Measurements from ENCODE around the gene SUFU.

DNA sequence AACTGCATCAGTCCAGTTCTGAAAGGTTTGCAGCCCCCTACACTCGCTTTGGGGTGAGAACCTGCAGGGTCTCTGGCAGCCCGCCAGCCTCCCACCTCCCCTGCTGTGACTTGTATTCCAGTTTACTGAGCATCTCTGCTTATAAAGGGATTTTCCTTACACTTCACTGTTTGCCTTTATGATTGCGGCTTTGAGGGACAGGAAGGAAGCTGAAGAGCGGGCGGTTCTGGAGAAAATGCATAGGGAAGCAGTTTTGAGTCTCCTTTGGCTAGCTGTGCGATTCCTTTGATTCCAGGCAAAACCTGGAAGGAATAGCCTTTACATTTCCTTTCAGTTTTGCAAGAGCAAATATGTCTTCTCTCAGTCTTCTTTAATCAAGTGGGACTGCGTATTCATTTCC lies 75.6 kb downstream of the SUFU start:
- TF ChIP-seq, protein P1, sequence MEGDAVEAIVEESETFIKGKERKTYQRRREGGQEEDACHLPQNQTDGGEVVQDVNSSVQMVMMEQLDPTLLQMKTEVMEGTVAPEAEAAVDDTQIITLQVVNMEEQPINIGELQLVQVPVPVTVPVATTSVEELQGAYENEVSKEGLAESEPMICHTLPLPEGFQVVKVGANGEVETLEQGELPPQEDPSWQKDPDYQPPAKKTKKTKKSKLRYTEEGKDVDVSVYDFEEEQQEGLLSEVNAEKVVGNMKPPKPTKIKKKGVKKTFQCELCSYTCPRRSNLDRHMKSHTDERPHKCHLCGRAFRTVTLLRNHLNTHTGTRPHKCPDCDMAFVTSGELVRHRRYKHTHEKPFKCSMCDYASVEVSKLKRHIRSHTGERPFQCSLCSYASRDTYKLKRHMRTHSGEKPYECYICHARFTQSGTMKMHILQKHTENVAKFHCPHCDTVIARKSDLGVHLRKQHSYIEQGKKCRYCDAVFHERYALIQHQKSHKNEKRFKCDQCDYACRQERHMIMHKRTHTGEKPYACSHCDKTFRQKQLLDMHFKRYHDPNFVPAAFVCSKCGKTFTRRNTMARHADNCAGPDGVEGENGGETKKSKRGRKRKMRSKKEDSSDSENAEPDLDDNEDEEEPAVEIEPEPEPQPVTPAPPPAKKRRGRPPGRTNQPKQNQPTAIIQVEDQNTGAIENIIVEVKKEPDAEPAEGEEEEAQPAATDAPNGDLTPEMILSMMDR (IDR thresholded peaks at IDR 0.05; ENCODE audit: poor library complexity) = no peak
- no peak for TF ChIP-seq EZH2 (IDR thresholded peaks at IDR 0.05; ENCODE audit: borderline replicate concordance)
